ENCODE results near the gene HOXA6. TPM values are rescaled to one million over a fixed set of nuclear protein-coding genes. Genes with fewer than 3 reads are reported as not detected.

HOXA6 gene
- total RNA-seq, 2 donors from 2014 or later, result 6.9 to 7.5 TPM

DNA sequence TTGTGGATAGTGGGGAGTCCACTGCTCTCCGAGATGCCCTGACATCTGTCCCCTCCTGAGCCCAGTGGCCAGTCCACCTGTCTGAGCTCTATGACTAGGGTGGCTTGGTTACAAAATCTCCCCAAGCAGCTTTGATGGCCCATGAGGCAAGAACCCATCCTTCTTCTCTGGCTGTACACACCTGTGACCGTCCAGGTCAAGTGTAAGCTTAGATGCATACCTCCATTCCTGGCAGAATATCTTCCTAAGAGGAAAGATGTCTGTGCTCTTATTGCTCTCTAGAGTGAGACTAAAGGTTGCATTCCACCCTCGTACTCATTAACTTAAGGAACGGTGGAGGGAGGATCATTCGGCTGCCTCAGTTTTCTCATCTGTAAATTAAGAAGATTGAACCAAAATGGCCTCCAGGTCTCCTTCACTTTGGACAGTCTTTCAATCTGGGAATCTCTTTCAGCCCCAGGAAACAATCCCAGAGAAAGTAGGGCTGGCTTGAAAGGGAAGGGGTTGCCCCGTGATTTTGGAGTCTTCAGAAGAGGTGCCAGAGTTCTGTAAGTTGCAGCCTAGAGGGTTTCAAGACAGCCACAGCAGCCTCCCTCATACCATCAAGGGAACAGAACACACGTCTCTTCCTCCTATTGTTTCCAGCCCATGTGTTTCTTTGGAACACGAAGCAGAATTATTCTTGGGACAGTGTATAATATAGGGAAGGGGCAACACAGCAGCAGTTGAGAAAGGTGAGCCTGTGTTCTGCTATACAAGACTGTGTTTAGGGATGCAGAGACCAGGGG is 22.5 kb downstream of the HOXA6 start:
- Histone ChIP-seq H3K4me1 (replicated peaks) (peaks cover 3% of the 10 kb centered on the region), H3K9me3 (no peaks in the 10 kb centered on the region), H3K27me3 (replicated peaks; ENCODE audit: insufficient read depth) (no peaks in the 10 kb centered on the region), H3K4me3 (no peak overlapping the region), H3K27ac (no peak overlapping the region), H3K36me3 (no peaks in the 10 kb centered on the region)
- no peak for DNase-seq (ENCODE audit: low spot score)
- TF ChIP-seq POLR2AphosphoS5 (IDR thresholded peaks at IDR 0.05) (no peak), POLR2A (IDR thresholded peaks at IDR 0.05) (no peak)
- TF ChIP-seq, protein P1, sequence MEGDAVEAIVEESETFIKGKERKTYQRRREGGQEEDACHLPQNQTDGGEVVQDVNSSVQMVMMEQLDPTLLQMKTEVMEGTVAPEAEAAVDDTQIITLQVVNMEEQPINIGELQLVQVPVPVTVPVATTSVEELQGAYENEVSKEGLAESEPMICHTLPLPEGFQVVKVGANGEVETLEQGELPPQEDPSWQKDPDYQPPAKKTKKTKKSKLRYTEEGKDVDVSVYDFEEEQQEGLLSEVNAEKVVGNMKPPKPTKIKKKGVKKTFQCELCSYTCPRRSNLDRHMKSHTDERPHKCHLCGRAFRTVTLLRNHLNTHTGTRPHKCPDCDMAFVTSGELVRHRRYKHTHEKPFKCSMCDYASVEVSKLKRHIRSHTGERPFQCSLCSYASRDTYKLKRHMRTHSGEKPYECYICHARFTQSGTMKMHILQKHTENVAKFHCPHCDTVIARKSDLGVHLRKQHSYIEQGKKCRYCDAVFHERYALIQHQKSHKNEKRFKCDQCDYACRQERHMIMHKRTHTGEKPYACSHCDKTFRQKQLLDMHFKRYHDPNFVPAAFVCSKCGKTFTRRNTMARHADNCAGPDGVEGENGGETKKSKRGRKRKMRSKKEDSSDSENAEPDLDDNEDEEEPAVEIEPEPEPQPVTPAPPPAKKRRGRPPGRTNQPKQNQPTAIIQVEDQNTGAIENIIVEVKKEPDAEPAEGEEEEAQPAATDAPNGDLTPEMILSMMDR (IDR thresholded peaks at IDR 0.05), result no peak
- intact Hi-C loops (cut with DNase I), result no loop called here
- 86% methylated on average over 8 of the region's 8 CpGs for WGBS

DNA sequence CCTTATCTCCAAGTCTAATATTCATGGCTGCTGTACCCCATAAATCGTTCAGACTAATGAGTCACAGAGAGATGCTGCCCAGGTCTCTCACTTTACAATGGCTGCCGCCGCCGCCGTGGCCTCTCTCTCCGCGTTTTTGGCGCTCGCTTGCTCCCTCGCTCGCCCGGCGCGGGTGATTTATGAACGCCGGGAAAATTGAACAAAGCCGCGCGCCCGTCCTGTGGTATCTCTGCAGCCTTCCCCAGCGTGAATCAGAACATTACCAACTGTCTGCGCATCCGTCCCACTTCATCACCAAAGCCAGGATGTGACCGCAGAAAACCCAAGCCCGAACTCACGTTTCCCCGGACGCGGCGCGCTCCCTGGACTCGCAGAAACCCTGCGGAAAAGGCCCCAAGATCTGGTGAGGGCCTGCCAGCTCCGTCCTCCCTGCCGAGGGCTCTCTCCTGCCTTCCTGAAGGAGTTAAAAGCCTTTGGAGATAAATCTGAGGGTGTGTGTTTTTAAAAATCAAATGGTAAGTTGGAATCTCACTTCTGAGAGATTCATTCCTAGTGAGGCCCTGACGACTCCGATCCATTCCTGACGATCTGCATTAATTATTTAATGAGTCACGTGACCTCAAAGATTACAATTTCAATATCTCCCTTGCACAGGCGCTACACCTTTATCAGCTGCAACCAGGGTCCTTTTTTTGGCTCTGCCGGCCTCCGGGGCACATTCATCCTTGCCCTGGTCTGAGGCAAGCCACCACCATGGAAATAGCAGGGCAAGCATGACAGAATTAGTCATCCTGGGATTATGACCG is 23.3 kb downstream of the HOXA6 start:
- Histone ChIP-seq H3K4me3 (no peak overlapping the region), H3K9me3 (no peaks in the 10 kb centered on the region), H3K27me3 (replicated peaks; ENCODE audit: insufficient read depth) (no peaks in the 10 kb centered on the region), H3K4me1 (replicated peaks) (no peaks in the 10 kb centered on the region), H3K36me3 (no peaks in the 10 kb centered on the region), H3K27ac (no peak overlapping the region)
- intact Hi-C loops (cut with DNase I), result no loop called here
- WGBS, result 86% methylated on average over 43 of the region's 43 CpGs
- DNase-seq (ENCODE audit: low spot score), result no peak
- TF ChIP-seq POLR2AphosphoS5 (IDR thresholded peaks at IDR 0.05) (no peak), POLR2A (IDR thresholded peaks at IDR 0.05) (no peak)
- TF ChIP-seq, protein P1 (IDR thresholded peaks at IDR 0.05), result no peak

DNA sequence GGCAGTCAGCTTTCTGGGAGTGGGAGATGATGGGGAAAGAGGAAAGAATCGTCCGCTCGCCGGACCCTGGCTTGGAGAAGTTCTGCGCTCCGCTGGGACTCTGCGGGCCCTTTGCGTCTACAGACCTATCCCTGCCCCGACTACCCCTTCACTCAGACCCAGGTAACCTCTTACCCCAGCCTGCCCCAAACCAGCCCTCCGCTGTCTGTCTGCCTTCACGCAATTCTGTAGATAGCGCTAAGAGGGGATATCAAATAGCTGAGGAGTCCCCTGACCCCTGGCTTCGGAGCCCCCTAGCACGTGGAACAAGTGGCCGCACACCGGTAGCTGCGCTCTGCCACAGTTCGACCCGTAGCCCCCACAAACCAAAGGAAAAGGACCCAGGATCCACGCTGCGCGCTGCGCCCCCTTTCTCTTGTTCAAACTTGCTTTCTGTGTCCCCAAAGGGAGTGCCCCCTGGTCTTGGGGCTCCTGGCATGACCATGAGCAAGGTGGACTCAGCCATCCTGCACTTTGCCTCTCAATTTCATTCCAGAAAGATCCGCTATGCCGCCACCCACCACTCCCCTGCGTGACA is 24.0 kb downstream of the HOXA6 start:
- intact Hi-C loops (cut with DNase I), result no loop called here
- Histone ChIP-seq H3K27me3 (replicated peaks; ENCODE audit: insufficient read depth) (no peaks in the 10 kb centered on the region), H3K27ac (no peak overlapping the region), H3K9me3 (no peaks in the 10 kb centered on the region), H3K4me1 (replicated peaks) (no peaks in the 10 kb centered on the region), H3K4me3 (no peak overlapping the region), H3K36me3 (no peaks in the 10 kb centered on the region)
- 89% methylated on average over 26 of the region's 26 CpGs for WGBS
- no peak for DNase-seq (ENCODE audit: low spot score)
- TF ChIP-seq POLR2A (IDR thresholded peaks at IDR 0.05), result no peak
- TF ChIP-seq, protein P1 (IDR thresholded peaks at IDR 0.05), result no peak
- TF ChIP-seq POLR2AphosphoS5 (IDR thresholded peaks at IDR 0.05), result no peak

DNA sequence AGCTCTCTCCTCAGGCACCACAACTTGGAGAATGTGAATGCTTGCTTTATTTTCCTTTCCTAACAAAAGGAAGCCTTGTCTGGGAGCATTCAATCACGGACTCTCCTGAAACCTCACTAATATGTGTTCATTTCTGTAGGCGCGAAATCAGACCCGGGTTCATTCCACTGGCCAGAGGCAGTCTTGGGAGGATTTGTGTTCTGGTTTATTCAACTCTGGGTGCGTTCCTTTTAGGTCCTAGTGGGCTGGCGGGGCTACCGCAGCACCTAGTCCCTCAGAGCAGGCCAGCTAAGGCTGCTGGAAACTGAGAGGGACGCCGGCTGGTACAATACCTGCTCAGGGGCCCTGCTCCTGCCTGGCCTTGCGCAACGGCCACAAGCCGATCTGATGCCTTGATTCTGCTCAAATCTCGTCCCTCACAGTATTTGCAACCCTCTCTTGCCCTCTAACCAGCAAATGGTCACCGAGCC is 24.5 kb downstream of the HOXA6 start:
- no peak for DNase-seq (ENCODE audit: low spot score)
- H3K4me1 ChIP-seq (replicated peaks), result no peaks in the 10 kb centered on the region

More for the DNA sequence above, 24.5 kb downstream of the HOXA6 start:
- no peaks in the 10 kb centered on the region for H3K36me3 ChIP-seq
- H3K4me3 ChIP-seq, result no peak overlapping the region
- no peak overlapping the region for H3K27ac ChIP-seq
- intact Hi-C loops (cut with DNase I), result no loop called here
- H3K27me3 ChIP-seq (replicated peaks; ENCODE audit: insufficient read depth), result no peaks in the 10 kb centered on the region
- H3K9me3 ChIP-seq, result no peaks in the 10 kb centered on the region
- WGBS, result 87% methylated on average over 14 of the region's 14 CpGs
- TF ChIP-seq POLR2A (IDR thresholded peaks at IDR 0.05) (no peak), POLR2AphosphoS5 (IDR thresholded peaks at IDR 0.05) (no peak)
- TF ChIP-seq, protein P1 (IDR thresholded peaks at IDR 0.05), result no peak
